Fibroblast of skin of right biceps (primary cell): Measurements from ENCODE around the gene PACRGL.
A peak's percentile ranks its signal among the peaks of the same experiment; 100 is the strongest.

Experiments used
- DNase-seq: peaks from one replicate; pipeline ENCODE4 v3.0.0-alpha.2; 2013

Gene PACRGL

GRCh38 chr4:20700007-20700761 is at the start of gene PACRGL:
PACRGL (plus strand) TSS chr4:20700458; CDS start chr4:20704482, 4,024 bp downstream.
- peak; percentile 95 for DNase-seq

- DNase-seq, result no peak
Observed at GRCh38 chr4:20652226-20652885, 47.9 kb upstream of the PACRGL start.

GRCh38 chr4:20658456-20658855 is 41.8 kb upstream of the PACRGL start:
- no peak for DNase-seq

GRCh38 chr4:20662851-20663250 is 37.4 kb upstream of the PACRGL start:
- DNase-seq, result peak; percentile 19

- no peak for DNase-seq
Observed at GRCh38 chr4:20666012-20666860, 34.0 kb upstream of the PACRGL start.

- DNase-seq, result no peak
Observed at GRCh38 chr4:20672262-20672661, 28.0 kb upstream of the PACRGL start.

GRCh38 chr4:20675786-20676185 is 24.5 kb upstream of the PACRGL start:
- no peak for DNase-seq

GRCh38 chr4:20676501-20677197 is 23.6 kb upstream of the PACRGL start:
- DNase-seq, result peak; percentile 14

GRCh38 chr4:20678400-20678799 is 21.9 kb upstream of the PACRGL start:
- no peak for DNase-seq

- DNase-seq, result peak; percentile 17
Observed at GRCh38 chr4:20679951-20680350, 20.3 kb upstream of the PACRGL start.

- DNase-seq, result no peak
Observed at GRCh38 chr4:20680736-20681135, 19.5 kb upstream of the PACRGL start.

- DNase-seq, result no peak
Observed at GRCh38 chr4:20681271-20681670, 19.0 kb upstream of the PACRGL start.

GRCh38 chr4:20682853-20683252 is 17.4 kb upstream of the PACRGL start:
- DNase-seq, result no peak

- no peak for DNase-seq
Observed at GRCh38 chr4:20683766-20684165, 16.5 kb upstream of the PACRGL start.

GRCh38 chr4:20684852-20685763 is 15.2 kb upstream of the PACRGL start:
- DNase-seq, result peak; percentile 17

- DNase-seq, result peak; percentile 77
Observed at GRCh38 chr4:20687864-20688263, 12.4 kb upstream of the PACRGL start.

GRCh38 chr4:20696815-20697214 is 3.4 kb upstream of the PACRGL start:
- no peak for DNase-seq

GRCh38 chr4:20698382-20698781 is 1.9 kb upstream of the PACRGL start:
- DNase-seq, result peak; percentile 11

GRCh38 chr4:20698820-20699219 is 1.4 kb upstream of the PACRGL start:
- DNase-seq, result no peak

- no peak for DNase-seq
Observed at GRCh38 chr4:20711335-20711734, 11.1 kb downstream of the PACRGL start.

- DNase-seq, result no peak
Observed at GRCh38 chr4:20723019-20723418, 22.8 kb downstream of the PACRGL start.

GRCh38 chr4:20723463-20723862 is 23.2 kb downstream of the PACRGL start:
- DNase-seq, result no peak
